CD4-positive, CD25-positive, alpha-beta regulatory T cell (primary cell): ENCODE measurements around the gene CCSER2. TPM values are rescaled to one million over a fixed set of nuclear protein-coding genes. Genes with fewer than 3 reads are reported as not detected.
A peak's percentile ranks its signal among the peaks of the same experiment; 100 is the strongest.
"Not testable (repeated sequence)": the region's sequence is repeated elsewhere in the genome, so short reads cannot be mapped to it uniquely, and the experiment has no call there.

Experiments
- ATAC-seq, 2 donors: fragments of 150-1000 bp; cut with Tn5 transposase; one replicate each; pipeline ENCODE4 v1.10.0; 2021; ENCODE audit warnings: low read depth in 2 of 2, moderate number of reproducible peaks in 2 of 2, moderate library complexity in 1 of 2
- DNase-seq, 3 donors: peaks; one replicate each; pipeline versions ENCODE4 v3.0.0 to v3.0.0-alpha.2; 2012 to 2022; ENCODE audit warnings: mixed read lengths in 1 of 3
- H3K27ac ChIP-seq: one replicate; pipeline ENCODE4 v1.7.0; 2013; ENCODE audit warnings: mild to moderate bottlenecking, low read length; ENCODE audit not compliant: insufficient read depth, poor library complexity, severe bottlenecking
- H3K27me3 ChIP-seq: one replicate; pipeline ENCODE4 v1.7.0; 2013; ENCODE audit warnings: low read length; ENCODE audit not compliant: control insufficient read depth, insufficient read depth
- H3K36me3 ChIP-seq: one replicate; pipeline ENCODE4 v1.7.0; 2013; ENCODE audit warnings: mild to moderate bottlenecking, low read length, moderate library complexity; ENCODE audit not compliant: control insufficient read depth, insufficient read depth
- H3K4me1 ChIP-seq: 2 replicates; pipeline ENCODE4 v1.7.0; 2013; ENCODE audit warnings: mild to moderate bottlenecking, low read length; ENCODE audit not compliant: insufficient read depth, control insufficient read depth, poor library complexity, severe bottlenecking
- H3K4me3 ChIP-seq: one replicate; pipeline ENCODE4 v1.7.0; 2013; ENCODE audit warnings: low read depth, mild to moderate bottlenecking, low read length, moderate library complexity
- H3K9me3 ChIP-seq, 2 experiments: 1 replicate in 1 of 2; 2 replicates in 1 of 2; pipeline ENCODE4 v1.7.0; 2013; ENCODE audit warnings: low read length in 2 of 2, mild to moderate bottlenecking in 1 of 2, moderate library complexity in 1 of 2; ENCODE audit not compliant: control insufficient read depth in 2 of 2
- H3K27ac Mint-ChIP-seq, 3 donors: one replicate each; pipeline ENCODE4 v1.8.0; 2020 to 2022; ENCODE audit warnings: mild to moderate bottlenecking in 3 of 3, mixed read lengths in 3 of 3, moderate library complexity in 2 of 3
- H3K27me3 Mint-ChIP-seq: one replicate; pipeline ENCODE4 v1.8.0; 2022; ENCODE audit warnings: mild to moderate bottlenecking, mixed read lengths
- H3K36me3 Mint-ChIP-seq: one replicate; pipeline ENCODE4 v1.8.0; 2020; ENCODE audit warnings: mixed read lengths
- H3K4me1 Mint-ChIP-seq, 4 donors: one replicate each; pipeline ENCODE4 v1.8.0; 2020 to 2022; ENCODE audit warnings: mixed read lengths in 4 of 4, mild to moderate bottlenecking in 1 of 4
- H3K4me3 Mint-ChIP-seq, 4 donors: one replicate each; pipeline ENCODE4 v1.8.0; 2020 to 2022; ENCODE audit warnings: mild to moderate bottlenecking in 4 of 4, mixed read lengths in 4 of 4, moderate library complexity in 3 of 4
- H3K9me3 Mint-ChIP-seq, 7 donors: one replicate each; pipeline ENCODE4 v1.8.0; 2020 to 2022; ENCODE audit warnings: mixed read lengths in 7 of 7, mild to moderate bottlenecking in 3 of 7, moderate library complexity in 2 of 7
- polyA plus RNA-seq, 4 donors: library from polyadenylated mRNA; unstranded; fragments of 300-500 nt; fragmentation: Illumina TruSeq; gene quantifications; one replicate each; pipeline ENCODE4 v1.2.3, GENCODE V29; 2021
- total RNA-seq: library from RNA; stranded (reverse); gene quantifications from one replicate; pipeline ENCODE4 v1.2.3, GENCODE V29; 2022

CCSER2 gene
- total and polyA plus RNA-seq, 5 donors from 2014 or later = 45.7 to 110 (median 73.8) TPM

- H3K27ac ChIP-seq = no peak overlapping the region
- ATAC-seq = no peak
- Mint-ChIP-seq H3K4me1 (no peaks in the 10 kb centered on the region), H3K27ac (no peak overlapping the region), H3K9me3 (no peaks in the 10 kb centered on the region), H3K36me3 (no peaks in the 10 kb centered on the region), H3K4me3 (no peak overlapping the region), H3K27me3 (peaks cover 27% of the 10 kb centered on the region)
- H3K27me3 ChIP-seq = peaks cover 7% of the 10 kb centered on the region
- no peak overlapping the region for H3K4me3 ChIP-seq
- no peaks in the 10 kb centered on the region for H3K36me3 ChIP-seq
- no peaks in the 10 kb centered on the region for H3K4me1 ChIP-seq
- no peaks in the 10 kb centered on the region for H3K9me3 ChIP-seq
- no peak for DNase-seq
Measured at GRCh38 chr10:84317174-84317573, 11.2 kb upstream of the CCSER2 start.

- no peak overlapping the region for H3K4me3 ChIP-seq
- H3K4me3 Mint-ChIP-seq = no peak overlapping the region
- H3K27me3 Mint-ChIP-seq = peaks cover 22% of the 10 kb centered on the region
- ATAC-seq (no peak), DNase-seq (no peak)
- no peaks in the 10 kb centered on the region for H3K9me3 ChIP-seq
- no peaks in the 10 kb centered on the region for H3K36me3 Mint-ChIP-seq
- H3K4me1 ChIP-seq = no peaks in the 10 kb centered on the region
- no peak overlapping the region for H3K27ac ChIP-seq
- peaks cover 3% of the 10 kb centered on the region for H3K27me3 ChIP-seq
- no peak overlapping the region for H3K27ac Mint-ChIP-seq
- H3K36me3 ChIP-seq = no peaks in the 10 kb centered on the region
- H3K9me3 Mint-ChIP-seq = no peaks in the 10 kb centered on the region
- H3K4me1 Mint-ChIP-seq = no peaks in the 10 kb centered on the region
Measured at GRCh38 chr10:84321902-84322301, 6.5 kb upstream of the CCSER2 start.

- H3K27ac ChIP-seq, H3K9me3 ChIP-seq, H3K4me1 Mint-ChIP-seq, H3K4me3 ChIP-seq, H3K27ac Mint-ChIP-seq, H3K27me3 ChIP-seq, H3K36me3 ChIP-seq, H3K4me1 ChIP-seq, DNase-seq, H3K9me3 Mint-ChIP-seq, H3K36me3 Mint-ChIP-seq, ATAC-seq: not testable (repeated sequence)
- Mint-ChIP-seq H3K27me3 (peaks cover 16% of the 10 kb centered on the region), H3K4me3 (peak overlapping the region in 1 of 4 donors; percentile 4)
Measured at GRCh38 chr10:84323566-84323965, 4.8 kb upstream of the CCSER2 start.

- H3K36me3 Mint-ChIP-seq, H3K27me3 ChIP-seq, H3K9me3 Mint-ChIP-seq, ATAC-seq, H3K27ac ChIP-seq, H3K9me3 ChIP-seq, DNase-seq, H3K36me3 ChIP-seq, H3K4me3 ChIP-seq, H3K27me3 Mint-ChIP-seq: not testable (repeated sequence)
- H3K4me1 ChIP-seq = peaks cover 23% of the 10 kb centered on the region
- Mint-ChIP-seq H3K27ac (peak overlapping the region in 1 of 3 donors; percentile 91), H3K4me3 (peak overlapping the region in 2 of 4 donors; percentile 22 to 91), H3K4me1 (peaks cover 22 to 36% (median 26%) of the 10 kb centered on the region in 4 donors)
Measured at GRCh38 chr10:84326995-84327394, 1.4 kb upstream of the CCSER2 start.

GRCh38 chr10:84329196-84329611, 815 bp downstream of the CCSER2 start:
- Histone ChIP-seq H3K27ac (peak overlapping the region; percentile 90), H3K4me3 (peak overlapping the region; percentile 91), H3K27me3 (no peaks in the 10 kb centered on the region), H3K36me3 (no peaks in the 10 kb centered on the region), H3K4me1 (peaks cover 34% of the 10 kb centered on the region), H3K9me3 (no peaks in the 10 kb centered on the region)
- DNase-seq = peak in 1 of 3 donors; percentile 37
- H3K4me3 Mint-ChIP-seq = peak overlapping the region; percentile 93 to 98 (median 96)
- H3K27me3 Mint-ChIP-seq = peaks cover 10% of the 10 kb centered on the region
- no peaks in the 10 kb centered on the region for H3K36me3 Mint-ChIP-seq
- H3K9me3 Mint-ChIP-seq = peaks cover 0 to 1% (median 0%) of the 10 kb centered on the region in 7 donors
- H3K27ac Mint-ChIP-seq = peak overlapping the region; percentile 96 to 97 (median 96)
- H3K4me1 Mint-ChIP-seq = peaks cover 30 to 48% (median 36%) of the 10 kb centered on the region in 4 donors
- ATAC-seq = no peak

GRCh38 chr10:84329986-84330651, 1.7 kb downstream of the CCSER2 start:
- Mint-ChIP-seq H3K4me1 (peaks cover 30 to 57% (median 43%) of the 10 kb centered on the region in 4 donors), H3K36me3 (no peaks in the 10 kb centered on the region), H3K9me3 (peaks cover 0 to 1% (median 0%) of the 10 kb centered on the region in 7 donors), H3K27ac (peak overlapping the region; percentile 96 to 97 (median 96)), H3K4me3 (peak overlapping the region; percentile 93 to 98 (median 96)), H3K27me3 (peaks cover 10% of the 10 kb centered on the region)
- DNase-seq (peak in 2 of 3 donors; percentile 46 to 75), ATAC-seq (peak in 1 of 2 donors; percentile 9)
- Histone ChIP-seq H3K27me3 (no peaks in the 10 kb centered on the region), H3K9me3 (no peaks in the 10 kb centered on the region), H3K4me1 (peaks cover 40% of the 10 kb centered on the region), H3K36me3 (no peaks in the 10 kb centered on the region), H3K4me3 (peak overlapping the region; percentile 91), H3K27ac (peak overlapping the region; percentile 90)

GRCh38 chr10:84331091-84331490, 2.7 kb downstream of the CCSER2 start:
- Mint-ChIP-seq H3K4me1 (peaks cover 30 to 57% (median 43%) of the 10 kb centered on the region in 4 donors), H3K36me3 (no peaks in the 10 kb centered on the region), H3K27me3 (peaks cover 6% of the 10 kb centered on the region), H3K4me3 (peak overlapping the region; percentile 64 to 98 (median 88)), H3K9me3 (peaks cover 0 to 1% (median 0%) of the 10 kb centered on the region in 7 donors), H3K27ac (peak overlapping the region; percentile 88 to 97 (median 96))
- peaks cover 40% of the 10 kb centered on the region for H3K4me1 ChIP-seq
- ATAC-seq = no peak
- H3K36me3 ChIP-seq = no peaks in the 10 kb centered on the region
- peak overlapping the region; percentile 90 for H3K27ac ChIP-seq
- H3K4me3 ChIP-seq = peak overlapping the region; percentile 91
- no peaks in the 10 kb centered on the region for H3K27me3 ChIP-seq
- DNase-seq = no peak
- no peaks in the 10 kb centered on the region for H3K9me3 ChIP-seq
